ENCODE data around the gene E2F8. TPM values are rescaled to one million over a fixed set of nuclear protein-coding genes. Genes with fewer than 3 reads are reported as not detected.

The E2F8 gene
- total and polyA plus RNA-seq, 2 donors (not counting 3 experiments of a cell fraction or from before 2014, with no cell fraction given) = 6.5 to 19.1 TPM

- H3K4me3 ChIP-seq (replicated peaks in 1 of 3; ENCODE audit: insufficient read depth in 1 of 3, low read depth in 1 of 3, low read length in 3 of 3) = peak overlapping the region in 1 of 3 experiments; percentile 30
- CTCF ChIA-PET = interaction anchor here (0.6 to 2.8 kb wide), 43 partner anchors 9 to 566 kb away, joined by 3 to 26 read pairs (median 4); partner anchors contain the start of gene MRGPRX2
These were observed 19.0 kb upstream of the E2F8 start for GRCh38 chr11:19259487-19260345.

More at GRCh38 chr11:19259487-19260345, 19.0 kb upstream of the E2F8 start:
- DNase-seq (ENCODE audit: low read depth, low spot score) (peak; percentile 73), FAIRE-seq (peak; percentile 95)
- Histone ChIP-seq H4K20me1 (replicated peaks; ENCODE audit: control insufficient read depth, extremely low read depth, insufficient read depth, low read length) (no peaks in the 10 kb centered on the region), H3K27ac (ENCODE audit: insufficient read depth, low read depth, low read length) (no peak overlapping the region), H2AFZ (ENCODE audit: low read depth, low read length) (no peak overlapping the region), H3K4me2 (ENCODE audit: insufficient read depth, low read length) (peak overlapping the region; percentile 67), H3K9ac (replicated peaks; ENCODE audit: extremely low read depth, insufficient read depth, low read length) (no peak overlapping the region), H3K27me3 (ENCODE audit: control insufficient read depth in 2 of 2, insufficient read depth in 2 of 2, low read length in 2 of 2) (peaks cover 9 to 11% of the 10 kb centered on the region in 2 experiments), H3K9me1 (replicated peaks; ENCODE audit: control insufficient read depth, extremely low read depth, insufficient read depth, low read length) (no peaks in the 10 kb centered on the region), H3K9me3 (replicated peaks; ENCODE audit: control insufficient read depth, insufficient read depth, low read length) (no peaks in the 10 kb centered on the region), H3K36me3 (ENCODE audit: control insufficient read depth in 2 of 2, extremely low read depth in 1 of 2, insufficient read depth in 2 of 2, low read length in 2 of 2) (no peaks in the 10 kb centered on the region), H3K4me1 (ENCODE audit: control insufficient read depth, extremely low read depth, insufficient read depth, low read length) (no peaks in the 10 kb centered on the region), H3K79me2 (ENCODE audit: control insufficient read depth, insufficient read depth, low read length) (no peaks in the 10 kb centered on the region)
- no TSS peak for BruUV-seq (replicated peaks)
- POLR2A ChIA-PET = no interaction called here
- intact Hi-C loops (cut with micrococcal nuclease) = loop anchor here (1.0 to 10.0 kb wide), 4 partner anchors 48 to 645 kb away; no protein-coding TSS in a partner anchor
- dilution Hi-C loops (cut with MboI; ENCODE audit: extremely low pct_ligation_motif_present, low sequenced_read_pairs) = no loop called here
- TF ChIP-seq GATA2 (IDR thresholded peaks at IDR 0.05; ENCODE audit: insufficient read depth, insufficient read length, low read depth, low read length) = no peak
- TF ChIP-seq JUN (IDR thresholded peaks at IDR 0.05; ENCODE audit: borderline replicate concordance, insufficient read depth, insufficient read length, low read depth) = peak; percentile 2
- TF ChIP-seq POLR2AphosphoS5 (IDR thresholded peaks at IDR 0.05; ENCODE audit: insufficient read depth, low read depth, low read length) = no peak
- no peak for TF ChIP-seq EZH2 (IDR thresholded peaks at IDR 0.05; ENCODE audit: borderline replicate concordance, low read depth, low read length, severe bottlenecking)
- TF ChIP-seq CTCF (IDR thresholded peaks at IDR 0.05; ENCODE audit: extremely low read depth in 1 of 2, insufficient read depth in 1 of 2, low read depth in 1 of 2, low read length in 2 of 2) = peak; percentile 87 to 95
- no peak for TF ChIP-seq MAX (IDR thresholded peaks at IDR 0.05; ENCODE audit: insufficient read depth, insufficient read length)
- TF ChIP-seq POLR2A (IDR thresholded peaks at IDR 0.05; ENCODE audit: low read depth, low read length) = no peak
- peak; percentile 8 for TF ChIP-seq FOS (IDR thresholded peaks at IDR 0.05; ENCODE audit: borderline replicate concordance, insufficient read depth, low read length)
- no peak for TF ChIP-seq MYC (IDR thresholded peaks at IDR 0.05; ENCODE audit: low read depth, low read length)

Measured in endothelial cell of umbilical vein (primary cell).